SU-DHL-6 (cell line): ENCODE measurements around the gene TMCC1.

Source experiments
- H2AFZ ChIP-seq: fragments of 200-600 bp; sonication (generic); 2 replicates; pipeline ENCODE4 v1.6.1; 2014; ENCODE audit warnings: low read depth, mild to moderate bottlenecking, moderate library complexity, mixed read lengths, antibody characterized with exemption, low read length; ENCODE audit not compliant: severe bottlenecking
- H3F3A ChIP-seq: fragments of 200-600 bp; shearing (Covaris generic); 2 replicates; pipeline ENCODE4 v1.6.0; 2016; ENCODE audit warnings: antibody characterized with exemption, mild to moderate bottlenecking; ENCODE audit not compliant: insufficient read depth
- H3K27ac ChIP-seq: fragments of 200-600 bp; sonication (generic); 2 replicates; pipeline ENCODE4 v1.5.1; 2016; ENCODE audit warnings: low read depth, mild to moderate bottlenecking, low read length, moderate library complexity, mixed read lengths
- H3K27me3 ChIP-seq: fragments of 200-600 bp; sonication (generic), shearing (Covaris generic); 2 replicates; pipeline ENCODE4 v1.6.0; 2014; ENCODE audit warnings: mild to moderate bottlenecking, low read length
- H3K36me3 ChIP-seq: fragments of 200-600 bp; sonication (generic); 2 replicates; pipeline ENCODE4 v1.6.1; 2014; ENCODE audit warnings: mild to moderate bottlenecking, low read length, mixed read lengths
- H3K4me2 ChIP-seq: fragments of 300-600, 200-600 bp; shearing (Covaris generic), sonication (generic); 2 replicates; pipeline ENCODE4 v1.6.0; 2014; ENCODE audit warnings: low read length, low read depth, mild to moderate bottlenecking; ENCODE audit not compliant: poor library complexity, severe bottlenecking
- H3K4me3 ChIP-seq: fragments of 200-600 bp; sonication (generic); 2 replicates; pipeline ENCODE4 v1.5.1; 2014; ENCODE audit warnings: antibody characterized with exemption, low read length, mild to moderate bottlenecking, mixed read lengths; ENCODE audit not compliant: insufficient read depth, poor library complexity, severe bottlenecking
- H3K79me2 ChIP-seq: fragments of 200-600 bp; sonication (generic); 2 replicates; pipeline ENCODE4 v1.6.1; 2014; ENCODE audit warnings: mild to moderate bottlenecking, low read length, moderate library complexity; ENCODE audit not compliant: insufficient read depth
- H3K9ac ChIP-seq: fragments of 200-600 bp; sonication (generic); 2 replicates; pipeline ENCODE4 v1.7.0; 2014; ENCODE audit warnings: mild to moderate bottlenecking, low read length
- H3K9me2 ChIP-seq: fragments of 200-600 bp; sonication (generic); replicated peaks from 2 replicates; pipeline ENCODE4 v1.6.1; 2014; ENCODE audit warnings: low read length; ENCODE audit not compliant: insufficient read depth
- H3K9me3 ChIP-seq: fragments of 200-600 bp; sonication (generic); 2 replicates; pipeline ENCODE4 v1.6.1; 2014; ENCODE audit warnings: low read length, mixed read lengths; ENCODE audit not compliant: insufficient read depth
- H4K20me1 ChIP-seq: fragments of 200-600 bp; sonication (generic); 2 replicates; pipeline ENCODE4 v1.6.1; 2014; ENCODE audit warnings: low read depth, mild to moderate bottlenecking, antibody characterized with exemption, low read length, moderate library complexity, mixed read lengths
- CTCF ChIP-seq: fragments of 200-600 bp; sonication (generic); IDR thresholded peaks from one replicate; pipeline ENCODE4 v1.5.1; 2017; ENCODE audit warnings: antibody characterized with exemption, mild to moderate bottlenecking, low read length, moderate library complexity; ENCODE audit not compliant: insufficient read depth, poor library complexity, severe bottlenecking
- EZH2phosphoT487 ChIP-seq: fragments of 200-600 bp; sonication (generic), shearing (Covaris generic); conservative IDR thresholded peaks from 2 replicates; pipeline ENCODE4 v1.6.1; 2018; ENCODE audit warnings: mild to moderate bottlenecking, antibody characterized with exemption, low read length, moderate library complexity, mixed read lengths

Gene TMCC1

GRCh38 chr3:129723558-129724324, 169.8 kb downstream of the TMCC1 start:
- Histone ChIP-seq H3K9ac (no peak overlapping the region), H3K79me2 (no peaks in the 10 kb centered on the region), H3K9me3 (no peaks in the 10 kb centered on the region), H3K27me3 (no peaks in the 10 kb centered on the region), H2AFZ (no peak overlapping the region), H3K4me2 (no peak overlapping the region), H3K9me2 (no peaks in the 10 kb centered on the region), H3K36me3 (no peaks in the 10 kb centered on the region), H4K20me1 (0 out of 2 replicates have a peak, but pooled peaks cover 5% of the 10 kb centered on the region), H3K27ac (no peak overlapping the region), H3K4me3 (no peak overlapping the region), H3F3A (no peaks in the 10 kb centered on the region)
- TF ChIP-seq EZH2phosphoT487 (no peak), CTCF (no peak)

GRCh38 chr3:129722527-129722926, 171.0 kb downstream of the TMCC1 start:
- Histone ChIP-seq H3K4me2 (no peak overlapping the region), H3K27me3 (no peaks in the 10 kb centered on the region), H3K27ac (no peak overlapping the region), H3F3A (no peaks in the 10 kb centered on the region), H3K9me3 (no peaks in the 10 kb centered on the region), H2AFZ (no peak overlapping the region), H3K79me2 (no peaks in the 10 kb centered on the region), H4K20me1 (0 out of 2 replicates have a peak, but pooled peaks cover 5% of the 10 kb centered on the region), H3K9ac (no peak overlapping the region), H3K36me3 (no peaks in the 10 kb centered on the region), H3K9me2 (no peaks in the 10 kb centered on the region), H3K4me3 (no peak overlapping the region)
- TF ChIP-seq CTCF, result no peak
- TF ChIP-seq EZH2phosphoT487, result no peak

GRCh38 chr3:129718201-129718600, 175.3 kb downstream of the TMCC1 start:
- H3K9ac ChIP-seq, result no peak overlapping the region
- H4K20me1 ChIP-seq, result no peaks in the 10 kb centered on the region

More at GRCh38 chr3:129718201-129718600, 175.3 kb downstream of the TMCC1 start:
- Histone ChIP-seq H3K36me3 (no peaks in the 10 kb centered on the region), H2AFZ (no peak overlapping the region), H3K79me2 (no peaks in the 10 kb centered on the region), H3K9me3 (no peaks in the 10 kb centered on the region), H3F3A (no peaks in the 10 kb centered on the region), H3K9me2 (no peaks in the 10 kb centered on the region), H3K4me2 (no peak overlapping the region), H3K27me3 (no peaks in the 10 kb centered on the region), H3K27ac (no peak overlapping the region), H3K4me3 (no peak overlapping the region)
- TF ChIP-seq CTCF (no peak), EZH2phosphoT487 (no peak)
